Astrocyte of the spinal cord (primary cell): Measurements from ENCODE around the gene MRAP.
A peak's percentile ranks its signal among the peaks of the same experiment; 100 is the strongest.
"Not testable (repeated sequence)": the region's sequence is repeated elsewhere in the genome, so short reads cannot be mapped to it uniquely, and the experiment has no call there.

ENCODE experiments used
- DNase-seq: peaks from one replicate; pipeline ENCODE4 v3.0.0; 2011; ENCODE audit warnings: low read depth, low spot score
- H3K4me3 ChIP-seq: 2 replicates; pipeline ENCODE4 v1.5.1; 2011; ENCODE audit warnings: low read depth, mild to moderate bottlenecking, low read length, moderate library complexity
- in situ Hi-C: cut with HindIII; loops from 2 replicates; pipeline ENCODE4 v1.10.0; 2017; ENCODE audit warnings: low sequenced_read_pairs
- TF ChIP-seq, protein P1 (sequence below): IDR thresholded peaks from 2 replicates; pipeline ENCODE4 v1.5.1; 2012; ENCODE audit warnings: low read depth, mild to moderate bottlenecking, low read length, inconsistent platforms

The MRAP gene

DNA sequence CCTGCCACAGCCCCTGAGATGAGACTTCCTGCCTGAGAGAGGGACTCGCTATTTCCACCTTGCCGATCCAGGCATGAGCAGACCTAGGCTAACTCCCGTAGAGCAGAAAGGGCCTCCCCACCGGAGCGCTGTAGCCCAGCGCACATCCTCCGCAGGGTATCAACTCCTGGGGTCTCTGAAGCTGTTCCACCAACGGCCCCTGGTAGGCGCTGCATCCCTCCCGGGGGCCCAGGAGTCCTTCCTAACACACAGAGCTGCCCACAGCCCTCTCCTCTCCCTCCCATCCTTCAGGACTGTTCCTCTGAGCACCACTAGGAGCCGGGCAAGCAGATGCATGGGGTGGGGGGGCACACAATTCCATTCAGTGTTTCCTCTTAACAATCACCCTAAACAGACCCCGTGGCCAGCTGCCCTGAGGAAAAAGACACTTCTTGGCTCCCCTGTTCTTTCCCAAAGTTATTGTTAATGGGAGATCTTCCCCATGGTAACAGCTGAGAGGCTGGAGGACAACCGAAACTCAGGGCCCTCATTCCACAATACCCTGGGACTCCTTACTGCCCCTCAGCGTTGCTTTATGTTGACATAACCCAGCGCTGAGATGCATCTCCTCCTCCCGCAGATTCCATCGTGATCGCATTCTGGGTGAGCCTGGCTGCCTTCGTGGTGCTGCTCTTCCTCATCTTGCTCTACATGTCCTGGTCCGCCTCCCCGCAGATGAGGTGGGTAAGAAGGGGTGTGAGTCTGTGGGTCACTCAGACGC lies 7.5 kb downstream of the MRAP start:
- in situ Hi-C loops = no loop called here
- TF ChIP-seq, protein P1, sequence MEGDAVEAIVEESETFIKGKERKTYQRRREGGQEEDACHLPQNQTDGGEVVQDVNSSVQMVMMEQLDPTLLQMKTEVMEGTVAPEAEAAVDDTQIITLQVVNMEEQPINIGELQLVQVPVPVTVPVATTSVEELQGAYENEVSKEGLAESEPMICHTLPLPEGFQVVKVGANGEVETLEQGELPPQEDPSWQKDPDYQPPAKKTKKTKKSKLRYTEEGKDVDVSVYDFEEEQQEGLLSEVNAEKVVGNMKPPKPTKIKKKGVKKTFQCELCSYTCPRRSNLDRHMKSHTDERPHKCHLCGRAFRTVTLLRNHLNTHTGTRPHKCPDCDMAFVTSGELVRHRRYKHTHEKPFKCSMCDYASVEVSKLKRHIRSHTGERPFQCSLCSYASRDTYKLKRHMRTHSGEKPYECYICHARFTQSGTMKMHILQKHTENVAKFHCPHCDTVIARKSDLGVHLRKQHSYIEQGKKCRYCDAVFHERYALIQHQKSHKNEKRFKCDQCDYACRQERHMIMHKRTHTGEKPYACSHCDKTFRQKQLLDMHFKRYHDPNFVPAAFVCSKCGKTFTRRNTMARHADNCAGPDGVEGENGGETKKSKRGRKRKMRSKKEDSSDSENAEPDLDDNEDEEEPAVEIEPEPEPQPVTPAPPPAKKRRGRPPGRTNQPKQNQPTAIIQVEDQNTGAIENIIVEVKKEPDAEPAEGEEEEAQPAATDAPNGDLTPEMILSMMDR = peak; percentile 43
- H3K4me3 ChIP-seq = no peak overlapping the region
- peak; percentile 7 for DNase-seq

DNA sequence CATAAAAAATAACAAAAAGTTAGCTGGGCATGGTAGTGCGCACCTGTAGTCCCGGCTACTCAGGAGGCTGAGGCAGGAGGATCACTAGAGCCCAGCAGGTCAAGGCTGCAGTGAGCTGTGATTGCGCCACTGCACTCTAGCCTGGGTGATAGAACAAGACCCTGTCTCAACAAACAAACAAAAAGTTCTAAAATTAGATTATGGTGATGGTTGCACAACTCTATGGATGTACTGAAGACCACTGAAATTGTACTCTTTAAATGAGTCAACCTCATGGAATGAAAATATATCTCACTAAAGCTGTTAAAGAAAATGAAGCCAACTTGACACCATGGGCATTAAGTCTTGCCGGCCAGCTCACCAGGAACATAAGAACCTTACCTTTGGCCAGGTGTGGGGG lies 9.1 kb downstream of the MRAP start:
- peak; percentile 17 for DNase-seq
- in situ Hi-C loops = no loop called here
- H3K4me3 ChIP-seq = no peak overlapping the region
- TF ChIP-seq, protein P1 = no peak

DNA sequence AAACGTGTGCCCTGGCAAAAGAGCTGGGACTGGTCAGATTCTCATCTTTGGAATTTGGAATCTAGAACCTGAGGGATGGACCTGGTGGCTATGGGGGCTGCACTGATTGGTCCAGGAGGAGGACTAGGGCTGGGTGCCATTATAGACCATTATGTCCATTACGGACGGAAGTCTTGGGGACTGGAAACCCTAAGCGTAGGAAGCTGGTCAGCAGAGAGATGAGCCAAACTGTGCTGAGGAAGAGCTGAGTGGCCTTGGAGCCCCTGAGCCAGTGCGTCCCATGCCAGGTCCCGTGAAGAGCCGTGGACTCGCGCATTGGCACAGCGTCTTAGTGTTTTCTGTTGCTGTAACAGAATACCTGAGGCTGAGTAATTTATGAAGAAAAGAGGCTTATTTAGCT lies 10.0 kb downstream of the MRAP start:
- DNase-seq = no peak
- TF ChIP-seq, protein P1 = no peak
- no peak overlapping the region for H3K4me3 ChIP-seq
- in situ Hi-C loops = no loop called here

DNA sequence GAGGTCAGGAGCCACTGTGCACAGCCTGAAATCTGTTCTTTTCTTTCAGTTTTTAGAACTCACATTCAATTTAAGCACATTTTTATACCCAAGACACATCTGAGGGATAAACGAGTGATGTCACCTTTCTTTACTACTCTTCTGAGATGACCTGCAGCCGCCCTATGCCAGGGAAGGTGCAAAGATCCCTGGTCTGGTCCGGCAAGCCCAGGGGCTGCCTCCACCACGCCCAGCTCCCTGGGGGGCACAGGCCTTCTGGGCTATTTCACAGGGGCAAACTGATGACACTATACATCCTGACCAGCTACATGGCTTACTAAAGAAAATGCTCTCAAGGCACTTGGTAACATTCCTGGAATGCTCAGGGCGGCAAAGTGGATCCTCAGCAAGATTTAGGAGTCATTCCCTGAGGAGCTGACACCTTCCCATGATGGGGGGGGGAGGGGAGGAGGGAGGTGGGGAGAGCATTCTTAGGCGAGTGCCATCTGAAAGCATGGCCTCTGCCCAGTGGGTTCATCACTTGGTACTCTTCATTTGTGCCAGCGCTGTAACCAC lies 11.3 kb downstream of the MRAP start:
- in situ Hi-C loops = no loop called here
- TF ChIP-seq, protein P1 = no peak
- DNase-seq = no peak
- H3K4me3 ChIP-seq = no peak overlapping the region

DNA sequence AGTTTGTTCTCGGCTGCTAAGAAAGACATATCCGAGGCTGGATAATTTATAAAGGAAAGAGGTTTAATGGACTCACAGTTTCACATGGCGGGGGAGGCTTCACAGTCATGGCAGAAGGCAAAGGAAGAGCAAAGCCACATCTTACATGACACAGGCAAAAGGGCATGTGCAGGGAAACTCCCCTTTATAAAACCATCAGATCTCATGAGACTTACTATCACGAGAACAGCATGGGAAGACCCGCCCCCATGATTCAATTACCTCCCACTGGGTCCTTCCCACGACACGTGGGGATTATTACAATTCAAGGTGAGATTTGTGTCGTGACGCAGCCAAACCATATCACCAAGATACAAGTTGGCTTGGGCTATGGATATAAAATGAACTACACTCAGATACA lies 12.3 kb downstream of the MRAP start:
- in situ Hi-C loops, H3K4me3 ChIP-seq, DNase-seq: not testable (repeated sequence)

DNA sequence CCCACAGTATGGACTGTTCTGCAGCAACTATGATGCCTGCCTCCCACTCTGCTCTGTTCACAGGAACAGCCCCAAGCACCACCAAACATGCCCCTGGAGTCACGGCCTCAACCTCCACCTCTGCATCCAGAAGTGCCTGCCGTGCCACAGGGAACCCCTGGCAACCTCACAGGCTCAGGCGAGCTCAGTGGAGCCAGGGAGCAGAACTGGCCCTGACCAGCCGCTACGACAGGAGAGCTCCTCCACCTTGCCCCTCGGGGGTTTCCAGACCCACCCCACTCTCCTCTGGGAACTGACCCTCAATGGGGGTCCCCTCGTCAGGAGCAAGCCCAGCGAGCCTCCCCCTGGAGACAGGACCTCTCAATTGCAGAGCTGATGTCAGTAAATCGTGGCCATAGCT lies 13.0 kb downstream of the MRAP start:
- TF ChIP-seq, protein P1 = no peak

DNA sequence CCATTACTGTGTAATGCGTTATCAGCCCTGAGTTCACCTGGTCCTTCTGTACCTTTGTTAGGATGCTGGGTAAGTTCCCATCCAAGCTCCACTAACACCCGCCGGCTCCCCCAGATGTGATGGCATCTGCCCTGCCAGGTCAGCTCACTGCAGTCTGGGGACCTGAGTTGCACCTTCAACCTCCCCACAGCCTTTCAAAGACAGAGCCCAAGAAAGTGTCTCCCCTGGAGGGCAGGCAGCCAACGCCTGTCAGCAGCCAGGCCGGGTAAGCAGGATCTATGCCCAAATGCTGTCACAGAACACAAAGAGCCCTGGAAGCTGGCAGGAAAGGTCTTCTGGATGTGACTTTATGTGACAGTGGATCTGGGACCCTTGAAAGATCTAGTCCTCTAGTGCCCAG lies 13.7 kb downstream of the MRAP start:
- TF ChIP-seq, protein P1 = no peak
- no peak overlapping the region for H3K4me3 ChIP-seq
- in situ Hi-C loops = no loop called here
- no peak for DNase-seq

More for the DNA sequence above, 13.0 kb downstream of the MRAP start:
- no peak overlapping the region for H3K4me3 ChIP-seq
- in situ Hi-C loops = no loop called here
- no peak for DNase-seq
